ENCODE measurements around the gene SLC35F3. TPM values are rescaled to one million over a fixed set of nuclear protein-coding genes. Genes with fewer than 3 reads are reported as not detected.

Gene SLC35F3
- total RNA-seq, 5 donors from 2014 or later (not counting 1 experiment from before 2014, with no cell fraction given): 0.19 to 4.6 (median 1.3) TPM; not detected in 1

DNA sequence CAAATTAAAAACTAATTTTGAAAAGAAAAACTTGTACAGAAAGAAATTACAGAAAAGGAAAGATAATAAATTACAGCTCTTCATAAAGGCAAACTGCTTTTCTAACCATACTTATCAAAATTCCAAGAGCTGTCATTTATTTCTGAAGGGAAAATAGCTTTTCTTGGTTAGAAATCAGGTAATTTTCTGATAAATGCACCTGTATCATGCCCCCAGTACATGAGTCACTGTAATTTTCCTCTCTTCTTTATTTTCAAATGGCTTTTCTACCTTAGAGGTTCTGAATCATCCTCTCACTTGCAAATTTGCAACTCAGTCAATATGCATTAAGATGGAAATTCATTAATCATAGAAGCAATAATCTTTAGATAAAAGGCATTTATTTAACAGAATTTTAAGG, 100.1 kb downstream of the SLC35F3 start:
- H3K9me3 ChIP-seq: no peaks in the 10 kb centered on the region
- H3K4me1 ChIP-seq (ENCODE audit: control insufficient read depth in 1 of 2, extremely low read depth in 1 of 2, insufficient read depth in 2 of 2, low read length in 2 of 2): no peaks in the 10 kb centered on the region
- peaks cover 0 to 4% of the 10 kb centered on the region in 2 experiments for H3K27me3 ChIP-seq (replicated peaks in 1 of 2; ENCODE audit: control insufficient read depth in 2 of 2, extremely low read depth in 1 of 2, insufficient read depth in 2 of 2, low read length in 1 of 2)
- no peaks in the 10 kb centered on the region for H3K36me3 ChIP-seq (ENCODE audit: control insufficient read depth in 2 of 2, extremely low read depth in 1 of 2, insufficient read depth in 1 of 2, low read length in 1 of 2)
- ATAC-seq (replicated peaks in 1 of 4) (no peak), DNase-seq (no peak)
- Mint-ChIP-seq H3K9me3 (peaks cover 0 to 3% (median 0%) of the 10 kb centered on the region in 3 donors), H3K4me3 (no peak overlapping the region), H3K4me1 (no peaks in the 10 kb centered on the region), H3K27ac (no peak overlapping the region), H3K36me3 (no peaks in the 10 kb centered on the region), H3K27me3 (peaks cover 27 to 35% of the 10 kb centered on the region in 2 donors)
- POLR2A ChIA-PET: no interaction called here
- H3K27ac ChIP-seq (ENCODE audit: low read length): no peak overlapping the region
- no peak overlapping the region for H3K4me3 ChIP-seq (ENCODE audit: control insufficient read depth in 1 of 2, extremely low read depth in 1 of 2, low read length in 1 of 2)
- CTCF ChIA-PET: no interaction called here

DNA sequence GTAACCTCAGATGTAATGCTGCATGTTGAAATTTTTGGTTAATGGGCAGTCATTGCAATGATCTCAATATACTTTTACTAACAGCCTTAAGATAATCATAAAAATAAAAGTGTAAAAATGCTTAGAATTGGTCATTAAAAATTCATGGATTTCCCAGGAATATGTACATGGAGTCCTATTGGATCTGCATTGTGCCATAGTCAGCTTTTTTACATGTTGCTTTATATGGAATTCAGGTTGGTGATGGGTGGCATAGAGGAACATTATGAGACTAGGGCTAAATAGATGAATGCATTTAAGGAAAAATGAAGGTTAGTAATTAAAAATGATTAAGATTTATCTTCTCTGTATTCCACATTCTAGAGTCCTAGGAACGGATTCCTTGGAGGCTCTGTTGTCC, 103.2 kb downstream of the SLC35F3 start:
- Mint-ChIP-seq H3K4me3 (no peak overlapping the region), H3K36me3 (no peaks in the 10 kb centered on the region), H3K4me1 (no peaks in the 10 kb centered on the region), H3K27me3 (peaks cover 33 to 42% of the 10 kb centered on the region in 2 donors), H3K9me3 (peaks cover 0 to 5% (median 0%) of the 10 kb centered on the region in 3 donors), H3K27ac (no peak overlapping the region)
- Histone ChIP-seq H3K4me1 (ENCODE audit: control insufficient read depth in 1 of 2, extremely low read depth in 1 of 2, insufficient read depth in 2 of 2, low read length in 2 of 2) (no peaks in the 10 kb centered on the region), H3K4me3 (ENCODE audit: control insufficient read depth in 1 of 2, extremely low read depth in 1 of 2, low read length in 1 of 2) (no peak overlapping the region), H3K27ac (ENCODE audit: low read length) (no peak overlapping the region), H3K36me3 (ENCODE audit: control insufficient read depth in 2 of 2, extremely low read depth in 1 of 2, insufficient read depth in 1 of 2, low read length in 1 of 2) (no peaks in the 10 kb centered on the region), H3K9me3 (no peaks in the 10 kb centered on the region), H3K27me3 (replicated peaks in 1 of 2; ENCODE audit: control insufficient read depth in 2 of 2, extremely low read depth in 1 of 2, insufficient read depth in 2 of 2, low read length in 1 of 2) (peaks cover 0 to 3% of the 10 kb centered on the region in 2 experiments)
- ATAC-seq (replicated peaks in 1 of 4) (no peak), DNase-seq (no peak)
- ChIA-PET POLR2A (no interaction called here), CTCF (no interaction called here)
- whole genome bisulfite sequencing (ENCODE audit: insufficient coverage): no CpG with 5 or more reads among the region's 1 CpG

DNA sequence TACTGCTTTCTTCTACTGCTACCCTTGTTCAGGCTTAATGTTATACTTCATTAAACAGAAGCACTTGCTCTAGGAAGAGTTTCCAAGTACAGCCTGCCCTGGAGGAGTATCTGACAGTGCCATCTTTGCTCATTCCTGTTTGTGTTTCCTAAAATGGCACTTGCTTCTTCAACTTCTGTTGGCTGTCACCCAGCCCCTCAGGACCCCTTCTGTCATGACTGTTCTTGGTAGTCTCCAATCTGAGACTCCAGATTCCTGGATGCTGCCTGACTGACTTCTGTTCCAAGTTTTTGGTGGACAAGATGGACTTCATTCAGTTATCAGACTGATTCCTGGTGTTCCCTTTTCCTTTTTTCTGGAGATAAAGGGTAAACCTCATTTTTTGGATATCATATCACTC, 104.1 kb downstream of the SLC35F3 start:
- peaks cover 40 to 42% of the 10 kb centered on the region in 2 donors for H3K27me3 Mint-ChIP-seq

DNA sequence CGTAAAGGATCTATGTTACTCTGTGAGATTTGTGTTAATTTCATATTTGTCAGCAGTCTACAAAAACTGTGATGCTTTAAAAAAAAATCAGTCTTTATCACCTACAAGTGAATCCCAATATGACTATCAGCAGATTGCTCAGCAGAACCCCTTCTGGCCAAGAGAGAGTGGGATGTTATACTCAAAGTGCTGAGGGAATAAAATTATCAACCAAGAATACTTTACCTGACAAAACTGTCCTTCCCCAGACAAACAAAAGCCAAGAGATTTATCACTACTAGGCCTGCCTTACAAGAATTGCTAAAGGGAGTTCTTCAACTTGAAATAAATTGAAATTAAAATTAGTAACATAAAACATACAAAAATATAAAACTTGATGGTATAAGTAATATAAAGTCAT, 105.2 kb downstream of the SLC35F3 start:
- H3K9me3 Mint-ChIP-seq: peaks cover 0 to 5% (median 0%) of the 10 kb centered on the region in 3 donors
- H3K4me3 Mint-ChIP-seq: no peak overlapping the region
- DNase-seq (no peak), ATAC-seq (replicated peaks in 1 of 4) (no peak)
- H3K36me3 Mint-ChIP-seq: no peaks in the 10 kb centered on the region
- no CpG with 5 or more reads among the region's 1 CpG for WGBS (ENCODE audit: insufficient coverage)
- Histone ChIP-seq H3K27me3 (replicated peaks in 1 of 2; ENCODE audit: control insufficient read depth in 2 of 2, extremely low read depth in 1 of 2, insufficient read depth in 2 of 2, low read length in 1 of 2) (peaks cover 0 to 3% of the 10 kb centered on the region in 2 experiments), H3K9me3 (no peaks in the 10 kb centered on the region), H3K4me1 (ENCODE audit: control insufficient read depth in 1 of 2, extremely low read depth in 1 of 2, insufficient read depth in 2 of 2, low read length in 2 of 2) (no peaks in the 10 kb centered on the region), H3K36me3 (ENCODE audit: control insufficient read depth in 2 of 2, extremely low read depth in 1 of 2, insufficient read depth in 1 of 2, low read length in 1 of 2) (no peaks in the 10 kb centered on the region), H3K27ac (ENCODE audit: low read length) (no peak overlapping the region), H3K4me3 (ENCODE audit: control insufficient read depth in 1 of 2, extremely low read depth in 1 of 2, low read length in 1 of 2) (no peak overlapping the region)
- POLR2A ChIA-PET: no interaction called here
- peaks cover 42 to 44% of the 10 kb centered on the region in 2 donors for H3K27me3 Mint-ChIP-seq
- H3K27ac Mint-ChIP-seq: no peak overlapping the region
- CTCF ChIA-PET: no interaction called here
- H3K4me1 Mint-ChIP-seq: no peaks in the 10 kb centered on the region

More for the DNA sequence above, 104.1 kb downstream of the SLC35F3 start:
- no peak overlapping the region for H3K27ac Mint-ChIP-seq
- no peak overlapping the region for H3K4me3 ChIP-seq (ENCODE audit: control insufficient read depth in 1 of 2, extremely low read depth in 1 of 2, low read length in 1 of 2)
- ChIA-PET CTCF (no interaction called here), POLR2A (no interaction called here)
- no peaks in the 10 kb centered on the region for H3K9me3 ChIP-seq
- ATAC-seq (replicated peaks in 1 of 4) (no peak), DNase-seq (no peak)
- H3K27me3 ChIP-seq (replicated peaks in 1 of 2; ENCODE audit: control insufficient read depth in 2 of 2, extremely low read depth in 1 of 2, insufficient read depth in 2 of 2, low read length in 1 of 2): peaks cover 0 to 3% of the 10 kb centered on the region in 2 experiments
- no peaks in the 10 kb centered on the region for H3K4me1 Mint-ChIP-seq
- H3K36me3 Mint-ChIP-seq: no peaks in the 10 kb centered on the region
- H3K36me3 ChIP-seq (ENCODE audit: control insufficient read depth in 2 of 2, extremely low read depth in 1 of 2, insufficient read depth in 1 of 2, low read length in 1 of 2): no peaks in the 10 kb centered on the region
- H3K27ac ChIP-seq (ENCODE audit: low read length): no peak overlapping the region
- H3K4me1 ChIP-seq (ENCODE audit: control insufficient read depth in 1 of 2, extremely low read depth in 1 of 2, insufficient read depth in 2 of 2, low read length in 2 of 2): no peaks in the 10 kb centered on the region
- H3K9me3 Mint-ChIP-seq: peaks cover 0 to 5% (median 0%) of the 10 kb centered on the region in 3 donors
- no peak overlapping the region for H3K4me3 Mint-ChIP-seq

DNA sequence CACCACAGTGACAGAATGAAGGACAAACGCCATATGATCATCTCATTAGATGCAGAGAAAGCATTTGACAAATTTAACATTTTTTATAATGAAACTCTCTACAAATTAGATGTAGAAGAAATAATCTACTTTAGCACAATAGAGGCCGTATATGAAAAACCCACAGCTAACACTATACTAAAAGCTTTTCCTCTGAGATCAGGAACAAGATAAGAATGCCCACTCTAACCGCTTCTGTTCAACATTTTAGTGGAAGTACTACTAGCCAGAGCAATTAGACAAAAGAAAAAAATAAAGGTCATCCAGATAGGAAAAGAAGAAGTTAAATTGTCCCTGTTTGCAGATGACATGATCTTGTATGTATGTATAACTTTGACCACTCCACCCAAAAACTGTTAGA, 109.7 kb downstream of the SLC35F3 start:
- no peak overlapping the region for H3K4me3 Mint-ChIP-seq
- no CpG with 5 or more reads among the region's 3 CpGs for WGBS (ENCODE audit: insufficient coverage)
- POLR2A ChIA-PET: no interaction called here
- CTCF ChIA-PET: no interaction called here
- H3K27me3 ChIP-seq (replicated peaks in 1 of 2; ENCODE audit: control insufficient read depth in 2 of 2, extremely low read depth in 1 of 2, insufficient read depth in 2 of 2, low read length in 1 of 2): peaks cover 0 to 3% of the 10 kb centered on the region in 2 experiments
- H3K4me1 Mint-ChIP-seq: no peaks in the 10 kb centered on the region
- no peak for DNase-seq
- no peak overlapping the region for H3K27ac ChIP-seq (ENCODE audit: low read length)
- H3K4me1 ChIP-seq (ENCODE audit: control insufficient read depth in 1 of 2, extremely low read depth in 1 of 2, insufficient read depth in 2 of 2, low read length in 2 of 2): no peaks in the 10 kb centered on the region
- H3K27me3 Mint-ChIP-seq: peaks cover 25 to 27% of the 10 kb centered on the region in 2 donors
- no peak overlapping the region for H3K27ac Mint-ChIP-seq
- H3K4me3 ChIP-seq (ENCODE audit: control insufficient read depth in 1 of 2, extremely low read depth in 1 of 2, low read length in 1 of 2): no peak overlapping the region
- no peak for ATAC-seq (replicated peaks in 1 of 4)
- no peaks in the 10 kb centered on the region for H3K9me3 ChIP-seq
- H3K9me3 Mint-ChIP-seq: peaks cover 0 to 5% (median 0%) of the 10 kb centered on the region in 3 donors
- H3K36me3 ChIP-seq (ENCODE audit: control insufficient read depth in 2 of 2, extremely low read depth in 1 of 2, insufficient read depth in 1 of 2, low read length in 1 of 2): no peaks in the 10 kb centered on the region
- no peaks in the 10 kb centered on the region for H3K36me3 Mint-ChIP-seq

DNA sequence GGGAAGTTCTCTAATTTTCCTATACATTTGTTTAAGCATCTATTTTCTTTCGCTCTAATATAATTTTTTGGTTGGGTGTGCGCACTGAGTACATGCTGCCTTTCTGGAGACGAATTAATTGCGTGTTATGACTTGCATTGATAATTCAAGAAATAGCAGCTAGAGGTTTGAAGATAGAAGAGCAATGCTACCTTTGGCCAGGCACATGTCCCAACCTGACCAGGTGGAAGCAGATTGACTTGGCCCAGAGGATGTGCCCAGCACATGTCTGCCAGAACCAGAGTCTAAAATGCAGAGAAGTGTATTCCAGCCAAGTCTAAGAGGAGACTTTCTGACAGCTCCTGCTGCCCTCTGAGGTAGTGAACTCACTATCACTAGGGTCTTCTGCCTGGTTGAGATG, 114.3 kb downstream of the SLC35F3 start:
- H3K36me3 Mint-ChIP-seq: no peaks in the 10 kb centered on the region
- DNase-seq: no peak
- H3K36me3 ChIP-seq (ENCODE audit: control insufficient read depth in 2 of 2, extremely low read depth in 1 of 2, insufficient read depth in 1 of 2, low read length in 1 of 2): no peaks in the 10 kb centered on the region
- no peaks in the 10 kb centered on the region for H3K9me3 Mint-ChIP-seq
- no peaks in the 10 kb centered on the region for H3K4me1 ChIP-seq (ENCODE audit: control insufficient read depth in 1 of 2, extremely low read depth in 1 of 2, insufficient read depth in 2 of 2, low read length in 2 of 2)
- H3K27me3 ChIP-seq (replicated peaks in 1 of 2; ENCODE audit: control insufficient read depth in 2 of 2, extremely low read depth in 1 of 2, insufficient read depth in 2 of 2, low read length in 1 of 2): peaks cover 0 to 11% of the 10 kb centered on the region in 2 experiments
- no peak for ATAC-seq (replicated peaks in 1 of 4)
- POLR2A ChIA-PET: no interaction called here
- H3K27me3 Mint-ChIP-seq: peaks cover 12 to 25% of the 10 kb centered on the region in 2 donors
- CTCF ChIA-PET: no interaction called here
- no peak overlapping the region for H3K27ac Mint-ChIP-seq
- H3K27ac ChIP-seq (ENCODE audit: low read length): no peak overlapping the region
- H3K4me1 Mint-ChIP-seq: no peaks in the 10 kb centered on the region
- H3K4me3 Mint-ChIP-seq: no peak overlapping the region
- H3K9me3 ChIP-seq: no peaks in the 10 kb centered on the region
- 91% methylated on average over 4 of the region's 4 CpGs for WGBS (ENCODE audit: insufficient coverage)
- no peak overlapping the region for H3K4me3 ChIP-seq (ENCODE audit: control insufficient read depth in 1 of 2, extremely low read depth in 1 of 2, low read length in 1 of 2)

DNA sequence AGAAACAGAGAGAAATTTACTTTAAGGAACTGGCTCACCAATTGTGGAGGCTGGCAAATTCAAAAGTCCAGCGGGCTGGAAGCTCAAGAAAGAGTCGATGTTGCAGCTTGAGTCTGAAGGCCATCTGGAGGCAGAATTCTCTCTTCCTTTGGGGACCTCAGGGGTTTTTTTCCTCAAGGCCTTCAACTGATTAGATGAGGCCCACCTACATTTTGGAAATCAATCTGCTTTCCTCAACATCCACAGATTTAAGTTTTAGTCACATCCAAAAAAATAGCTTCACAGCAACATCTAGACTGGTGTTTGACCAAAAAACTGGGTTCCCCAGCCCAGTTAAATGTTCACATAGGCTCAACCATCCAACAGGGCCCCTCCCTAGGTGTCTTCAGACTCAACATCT, 114.9 kb downstream of the SLC35F3 start:
- Histone ChIP-seq H3K36me3 (ENCODE audit: control insufficient read depth in 2 of 2, extremely low read depth in 1 of 2, insufficient read depth in 1 of 2, low read length in 1 of 2) (no peaks in the 10 kb centered on the region), H3K4me3 (ENCODE audit: control insufficient read depth in 1 of 2, extremely low read depth in 1 of 2, low read length in 1 of 2) (no peak overlapping the region), H3K9me3 (no peaks in the 10 kb centered on the region), H3K27ac (ENCODE audit: low read length) (no peak overlapping the region), H3K4me1 (ENCODE audit: control insufficient read depth in 1 of 2, extremely low read depth in 1 of 2, insufficient read depth in 2 of 2, low read length in 2 of 2) (no peaks in the 10 kb centered on the region), H3K27me3 (replicated peaks in 1 of 2; ENCODE audit: control insufficient read depth in 2 of 2, extremely low read depth in 1 of 2, insufficient read depth in 2 of 2, low read length in 1 of 2) (peaks cover 0 to 11% of the 10 kb centered on the region in 2 experiments)
- Mint-ChIP-seq H3K27me3 (peaks cover 12 to 21% of the 10 kb centered on the region in 2 donors), H3K36me3 (no peaks in the 10 kb centered on the region), H3K27ac (no peak overlapping the region), H3K4me3 (no peak overlapping the region), H3K4me1 (no peaks in the 10 kb centered on the region), H3K9me3 (no peaks in the 10 kb centered on the region)
- CTCF ChIA-PET: no interaction called here
- ATAC-seq (replicated peaks in 1 of 4) (no peak), DNase-seq (no peak)
- 85% methylated on average over 2 of the region's 2 CpGs for WGBS (ENCODE audit: insufficient coverage)
- POLR2A ChIA-PET: no interaction called here
